ENCODE data around the gene OBSCN. TPM values are rescaled to one million over a fixed set of nuclear protein-coding genes. Genes with fewer than 3 reads are reported as not detected.

The OBSCN gene
- total RNA-seq, 1 experiment from 2014 or later = 29.1 TPM

DNA sequence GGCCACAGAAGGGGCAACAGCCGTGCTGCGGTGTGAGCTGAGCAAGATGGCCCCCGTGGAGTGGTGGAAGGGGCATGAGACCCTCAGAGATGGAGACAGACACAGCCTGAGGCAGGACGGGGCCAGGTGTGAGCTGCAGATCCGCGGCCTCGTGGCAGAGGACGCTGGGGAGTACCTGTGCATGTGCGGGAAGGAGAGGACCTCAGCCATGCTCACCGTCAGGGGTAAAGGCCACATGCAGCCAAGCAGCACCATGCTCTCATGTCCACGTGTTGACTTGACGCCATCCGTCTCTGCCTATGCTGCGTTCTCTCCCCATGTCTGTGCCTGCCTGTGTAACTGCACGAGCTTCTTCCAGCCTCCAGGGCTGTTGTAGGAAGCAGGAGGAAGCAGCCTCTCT is 85.5 kb downstream of the OBSCN start:
- Histone ChIP-seq H3K9ac (ENCODE audit: low read length) (no peak overlapping the region), H4K20me1 (ENCODE audit: low read length) (no peaks in the 10 kb centered on the region), H3K27me3 (ENCODE audit: low read length) (no peaks in the 10 kb centered on the region), H3K4me1 (ENCODE audit: insufficient read depth, low read length) (no peaks in the 10 kb centered on the region), H3K27ac (ENCODE audit: low read length) (no peak overlapping the region), H3K4me3 (ENCODE audit: low read length) (no peak overlapping the region), H3K9me3 (ENCODE audit: low read length) (0 out of 2 replicates have a peak, but pooled peaks cover 6% of the 10 kb centered on the region), H3K36me3 (ENCODE audit: low read depth, low read length) (no peaks in the 10 kb centered on the region), H2AFZ (ENCODE audit: low read length) (no peak overlapping the region), H3K9me2 (replicated peaks; ENCODE audit: low read length) (no peaks in the 10 kb centered on the region), H3K4me2 (ENCODE audit: low read length) (no peak overlapping the region), H3F3A (ENCODE audit: low read length, unreplicated experiment) (no peaks in the 10 kb centered on the region), H3K79me2 (ENCODE audit: low read length) (no peaks in the 10 kb centered on the region)
- ATAC-seq = no peak
- POLR2A ChIA-PET (ENCODE audit: unreplicated experiment) = interaction anchor here (0.6 kb wide), 1 partner anchor 250 kb away, joined by 3 read pairs; no protein-coding TSS in a partner anchor
- intact Hi-C loops (cut with micrococcal nuclease) = no loop called here
- TF ChIP-seq, protein P1, sequence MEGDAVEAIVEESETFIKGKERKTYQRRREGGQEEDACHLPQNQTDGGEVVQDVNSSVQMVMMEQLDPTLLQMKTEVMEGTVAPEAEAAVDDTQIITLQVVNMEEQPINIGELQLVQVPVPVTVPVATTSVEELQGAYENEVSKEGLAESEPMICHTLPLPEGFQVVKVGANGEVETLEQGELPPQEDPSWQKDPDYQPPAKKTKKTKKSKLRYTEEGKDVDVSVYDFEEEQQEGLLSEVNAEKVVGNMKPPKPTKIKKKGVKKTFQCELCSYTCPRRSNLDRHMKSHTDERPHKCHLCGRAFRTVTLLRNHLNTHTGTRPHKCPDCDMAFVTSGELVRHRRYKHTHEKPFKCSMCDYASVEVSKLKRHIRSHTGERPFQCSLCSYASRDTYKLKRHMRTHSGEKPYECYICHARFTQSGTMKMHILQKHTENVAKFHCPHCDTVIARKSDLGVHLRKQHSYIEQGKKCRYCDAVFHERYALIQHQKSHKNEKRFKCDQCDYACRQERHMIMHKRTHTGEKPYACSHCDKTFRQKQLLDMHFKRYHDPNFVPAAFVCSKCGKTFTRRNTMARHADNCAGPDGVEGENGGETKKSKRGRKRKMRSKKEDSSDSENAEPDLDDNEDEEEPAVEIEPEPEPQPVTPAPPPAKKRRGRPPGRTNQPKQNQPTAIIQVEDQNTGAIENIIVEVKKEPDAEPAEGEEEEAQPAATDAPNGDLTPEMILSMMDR (conservative IDR thresholded peaks at IDR 0.05; ENCODE audit: low read depth, low read length) = no peak
- BruUV-seq (replicated peaks) = no TSS peak
- no peak for DNase-seq
- CTCF ChIA-PET = no interaction called here

DNA sequence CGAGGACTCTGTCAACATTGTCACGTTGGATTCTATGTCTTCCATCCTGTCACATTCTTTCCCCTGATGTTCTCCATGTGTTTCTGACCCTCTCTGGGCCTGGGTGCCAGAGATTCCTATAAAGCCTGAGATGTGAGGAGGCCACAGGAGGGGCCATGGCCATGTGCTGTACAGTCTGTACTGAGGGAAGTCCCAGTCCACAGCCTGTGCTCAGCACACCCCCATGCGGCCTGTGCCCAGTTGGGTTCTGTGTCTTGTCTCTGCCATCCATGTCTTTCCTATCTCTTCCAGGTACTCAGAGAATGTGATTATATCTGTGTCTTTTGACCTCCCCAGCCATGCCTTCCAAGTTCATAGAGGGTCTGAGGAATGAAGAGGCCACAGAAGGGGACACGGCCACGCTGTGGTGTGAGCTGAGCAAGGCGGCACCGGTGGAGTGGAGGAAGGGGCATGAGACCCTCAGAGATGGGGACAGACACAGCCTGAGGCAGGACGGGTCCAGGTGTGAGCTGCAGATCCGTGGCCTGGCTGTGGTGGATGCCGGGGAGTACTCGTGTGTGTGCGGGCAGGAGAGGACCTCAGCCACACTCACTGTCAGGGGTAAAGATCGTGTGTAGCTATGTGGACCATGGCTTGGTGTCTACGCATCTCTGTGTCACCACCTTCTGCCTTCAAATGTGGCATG is 86.1 kb downstream of the OBSCN start:
- Histone ChIP-seq H3K9me3 (ENCODE audit: low read length) (0 out of 2 replicates have a peak, but pooled peaks cover 6% of the 10 kb centered on the region), H3K9ac (ENCODE audit: low read length) (no peak overlapping the region), H3K4me2 (ENCODE audit: low read length) (no peak overlapping the region), H3F3A (ENCODE audit: low read length, unreplicated experiment) (no peaks in the 10 kb centered on the region), H3K27ac (ENCODE audit: low read length) (no peak overlapping the region), H3K4me3 (ENCODE audit: low read length) (no peak overlapping the region), H3K36me3 (ENCODE audit: low read depth, low read length) (no peaks in the 10 kb centered on the region), H3K9me2 (replicated peaks; ENCODE audit: low read length) (no peaks in the 10 kb centered on the region), H3K27me3 (ENCODE audit: low read length) (no peaks in the 10 kb centered on the region), H4K20me1 (ENCODE audit: low read length) (no peaks in the 10 kb centered on the region), H3K4me1 (ENCODE audit: insufficient read depth, low read length) (no peaks in the 10 kb centered on the region), H2AFZ (ENCODE audit: low read length) (no peak overlapping the region), H3K79me2 (ENCODE audit: low read length) (no peaks in the 10 kb centered on the region)
- TF ChIP-seq, protein P1 (conservative IDR thresholded peaks at IDR 0.05; ENCODE audit: low read depth, low read length) = no peak
- no peak for TF ChIP-seq EZH2 (IDR thresholded peaks at IDR 0.05; ENCODE audit: low read length, unreplicated experiment)
- TF ChIP-seq EZH2phosphoT487 (IDR thresholded peaks at IDR 0.05; ENCODE audit: borderline replicate concordance, low read length) = no peak
- ATAC-seq = no peak
- CTCF ChIA-PET = no interaction called here
- no peak for DNase-seq
- intact Hi-C loops (cut with micrococcal nuclease) = no loop called here
- BruUV-seq (replicated peaks) = no TSS peak
- POLR2A ChIA-PET (ENCODE audit: unreplicated experiment) = interaction anchor here (0.7 kb wide), 1 partner anchor 14 kb away, joined by 3 read pairs; no protein-coding TSS in a partner anchor

DNA sequence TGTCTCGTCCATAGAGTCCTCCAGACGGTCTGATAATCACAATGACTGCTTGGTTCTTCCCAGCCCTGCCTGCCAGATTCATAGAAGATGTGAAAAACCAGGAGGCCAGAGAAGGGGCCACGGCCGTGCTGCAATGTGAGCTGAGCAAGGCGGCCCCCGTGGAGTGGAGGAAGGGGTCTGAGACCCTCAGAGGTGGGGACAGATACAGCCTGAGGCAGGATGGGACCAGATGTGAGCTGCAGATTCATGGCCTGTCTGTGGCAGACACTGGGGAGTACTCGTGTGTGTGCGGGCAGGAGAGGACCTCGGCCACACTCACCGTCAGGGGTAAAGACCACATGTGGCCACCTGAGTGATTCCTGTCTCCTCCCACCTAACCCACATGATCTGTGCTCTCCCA is 86.9 kb downstream of the OBSCN start:
- no peak for TF ChIP-seq EZH2phosphoT487 (IDR thresholded peaks at IDR 0.05; ENCODE audit: borderline replicate concordance, low read length)
- TF ChIP-seq, protein P1 (conservative IDR thresholded peaks at IDR 0.05; ENCODE audit: low read depth, low read length) = no peak
- no peak for TF ChIP-seq EZH2 (IDR thresholded peaks at IDR 0.05; ENCODE audit: low read length, unreplicated experiment)
- BruUV-seq (replicated peaks) = no TSS peak
- DNase-seq = no peak
- no peak overlapping the region for H3K4me2 ChIP-seq (ENCODE audit: low read length)
- no peaks in the 10 kb centered on the region for H3K27me3 ChIP-seq (ENCODE audit: low read length)
- ChIA-PET POLR2A (ENCODE audit: unreplicated experiment) (interaction anchor here (0.7 kb wide), 1 partner anchor 13 kb away, joined by 3 read pairs; no protein-coding TSS in a partner anchor), CTCF (no interaction called here)
- H3K79me2 ChIP-seq (ENCODE audit: low read length) = no peaks in the 10 kb centered on the region
- H3F3A ChIP-seq (ENCODE audit: low read length, unreplicated experiment) = no peaks in the 10 kb centered on the region
- no peaks in the 10 kb centered on the region for H3K9me2 ChIP-seq (replicated peaks; ENCODE audit: low read length)
- no peaks in the 10 kb centered on the region for H3K4me1 ChIP-seq (ENCODE audit: insufficient read depth, low read length)
- no peak overlapping the region for H3K9ac ChIP-seq (ENCODE audit: low read length)
- H3K9me3 ChIP-seq (ENCODE audit: low read length) = 0 out of 2 replicates have a peak, but pooled peaks cover 6% of the 10 kb centered on the region
- H3K36me3 ChIP-seq (ENCODE audit: low read depth, low read length) = no peaks in the 10 kb centered on the region
- no peak overlapping the region for H3K27ac ChIP-seq (ENCODE audit: low read length)
- no peak overlapping the region for H2AFZ ChIP-seq (ENCODE audit: low read length)
- ATAC-seq = no peak
- no peak overlapping the region for H3K4me3 ChIP-seq (ENCODE audit: low read length)
- no peaks in the 10 kb centered on the region for H4K20me1 ChIP-seq (ENCODE audit: low read length)
- intact Hi-C loops (cut with micrococcal nuclease) = no loop called here

Measured in PC-3 (cell line).